ENCODE data around the gene SLC38A3. TPM values are rescaled to one million over a fixed set of nuclear protein-coding genes. Genes with fewer than 3 reads are reported as not detected.
"Not testable (repeated sequence)": the region's sequence is repeated elsewhere in the genome, so short reads cannot be mapped to it uniquely, and the experiment has no call there.

The SLC38A3 gene
- total and polyA plus RNA-seq, 7 donors = 0.12 to 12.7 (median 3.3) TPM

- no peak overlapping the region for H3K4me3 ChIP-seq
- TF ChIP-seq CTCF (IDR thresholded peaks at IDR 0.05) = no peak
- H3K36me3 ChIP-seq (ENCODE audit: insufficient read depth in 1 of 2, low read depth in 1 of 2) = no peaks in the 10 kb centered on the region
- WGBS, 3 donors = 84 to 88% (median 86%) methylated on average over 5 of the region's 5 CpGs
- no peak for DNase-seq
- H3K27ac ChIP-seq = no peak overlapping the region
- intact Hi-C loops (cut with DNase I) = no loop called here
- H3K27me3 ChIP-seq (ENCODE audit: insufficient read depth in 3 of 3, low read length in 2 of 3) = no peaks in the 10 kb centered on the region
- H3K4me1 ChIP-seq = peaks cover 24% of the 10 kb centered on the region
- no peak for ATAC-seq
- H3K9me3 ChIP-seq = no peaks in the 10 kb centered on the region
Observed at GRCh38 chr3:50210176-50210509, 5.1 kb downstream of the SLC38A3 start.

GRCh38 chr3:50210510-50211367 is 5.7 kb downstream of the SLC38A3 start:
- Histone ChIP-seq H3K4me3 (no peak overlapping the region), H3K36me3 (ENCODE audit: insufficient read depth in 1 of 2, low read depth in 1 of 2) (no peaks in the 10 kb centered on the region), H3K27ac (no peak overlapping the region), H3K4me1 (peaks cover 22% of the 10 kb centered on the region), H3K27me3 (ENCODE audit: insufficient read depth in 3 of 3, low read length in 2 of 3) (no peaks in the 10 kb centered on the region), H3K9me3 (no peaks in the 10 kb centered on the region)
- no peak for TF ChIP-seq CTCF (IDR thresholded peaks at IDR 0.05)
- intact Hi-C loops (cut with DNase I) = no loop called here
- ATAC-seq = no peak
- 70 to 85% (median 70%) methylated on average over 13 of the region's 13 CpGs for WGBS, 3 donors
- DNase-seq = no peak

- H3K27ac ChIP-seq; H3K9me3 ChIP-seq; ATAC-seq; DNase-seq; H3K36me3 ChIP-seq (ENCODE audit: insufficient read depth in 1 of 2, low read depth in 1 of 2); intact Hi-C loops (cut with DNase I); H3K27me3 ChIP-seq (ENCODE audit: insufficient read depth in 3 of 3, low read length in 2 of 3); H3K4me3 ChIP-seq: not testable (repeated sequence)
- 72 to 92% (median 73%) methylated on average over 5 of the region's 5 CpGs for WGBS, 3 donors
- H3K4me1 ChIP-seq = peaks cover 18% of the 10 kb centered on the region
Observed at GRCh38 chr3:50211368-50211717, 6.3 kb downstream of the SLC38A3 start.

- H3K36me3 ChIP-seq (ENCODE audit: insufficient read depth in 1 of 2, low read depth in 1 of 2) = no peaks in the 10 kb centered on the region
- ATAC-seq (peak in 1 of 4 donors; percentile 37), DNase-seq (no peak)
- no peaks in the 10 kb centered on the region for H3K9me3 ChIP-seq
- TF ChIP-seq CTCF (IDR thresholded peaks at IDR 0.05) = no peak
- H3K27ac ChIP-seq = no peak overlapping the region
- intact Hi-C loops (cut with DNase I) = no loop called here
- WGBS, 3 donors = 76 to 84% (median 77%) methylated on average over 2 of the region's 2 CpGs
- peaks cover 15% of the 10 kb centered on the region for H3K4me1 ChIP-seq
- H3K27me3 ChIP-seq (ENCODE audit: insufficient read depth in 3 of 3, low read length in 2 of 3) = no peaks in the 10 kb centered on the region
- no peak overlapping the region for H3K4me3 ChIP-seq
Observed at GRCh38 chr3:50211930-50212329, 6.9 kb downstream of the SLC38A3 start.

- no peak for DNase-seq
- ATAC-seq = peak in 2 of 4 donors; percentile 29 to 44
- TF ChIP-seq CTCF (IDR thresholded peaks at IDR 0.05) = no peak
- Histone ChIP-seq H3K4me1 (peaks cover 15% of the 10 kb centered on the region), H3K36me3 (ENCODE audit: insufficient read depth in 1 of 2, low read depth in 1 of 2) (peaks cover 0 to 4% of the 10 kb centered on the region in 2 donors), H3K4me3 (no peak overlapping the region), H3K27ac (no peak overlapping the region), H3K27me3 (ENCODE audit: insufficient read depth in 3 of 3, low read length in 2 of 3) (no peaks in the 10 kb centered on the region), H3K9me3 (no peaks in the 10 kb centered on the region)
- WGBS, 3 donors = 71 to 81% (median 72%) methylated on average over 3 to 4 of the region's 4 CpGs
- intact Hi-C loops (cut with DNase I) = no loop called here
Observed at GRCh38 chr3:50212502-50212901, 7.4 kb downstream of the SLC38A3 start.

All from psoas muscle (tissue), 8 donors.